ENCODE measurements around the gene GPC1. TPM values are rescaled to one million over a fixed set of nuclear protein-coding genes. Genes with fewer than 3 reads are reported as not detected.

The GPC1 gene
- total RNA-seq, 1 donor from 2014 or later, result 187 TPM

GRCh38 chr2:240460781-240461431 lies 25.4 kb downstream of the GPC1 start:
- Histone ChIP-seq H3K9me3 (replicated peaks) (no peaks in the 10 kb centered on the region), H3K36me3 (peaks cover 25% of the 10 kb centered on the region), H3K27me3 (ENCODE audit: low read depth) (peaks cover 28% of the 10 kb centered on the region), H3K4me1 (peaks cover 26% of the 10 kb centered on the region), H3K4me3 (no peak overlapping the region), H3K27ac (replicated peaks) (no peak overlapping the region)
- DNase-seq, result peak; percentile 10
- no peak for TF ChIP-seq CTCF (IDR thresholded peaks at IDR 0.05; ENCODE audit: borderline replicate concordance)
- intact Hi-C loops (cut with micrococcal nuclease), result no loop called here

- no peak overlapping the region for H3K4me3 ChIP-seq
- intact Hi-C loops (cut with micrococcal nuclease), result no loop called here
- H3K27me3 ChIP-seq (ENCODE audit: low read depth), result peaks cover 22% of the 10 kb centered on the region
- peak; percentile 7 for DNase-seq
- TF ChIP-seq CTCF (IDR thresholded peaks at IDR 0.05; ENCODE audit: borderline replicate concordance), result no peak
- peaks cover 25% of the 10 kb centered on the region for H3K36me3 ChIP-seq
- H3K4me1 ChIP-seq, result peaks cover 26% of the 10 kb centered on the region
- H3K27ac ChIP-seq (replicated peaks), result no peak overlapping the region
- H3K9me3 ChIP-seq (replicated peaks), result no peaks in the 10 kb centered on the region
Measured at GRCh38 chr2:240461471-240462072, 26.1 kb downstream of the GPC1 start.

GRCh38 chr2:240462073-240462706 lies 26.7 kb downstream of the GPC1 start:
- H3K36me3 ChIP-seq, result peaks cover 25% of the 10 kb centered on the region

GRCh38 chr2:240462707-240463273 lies 27.3 kb downstream of the GPC1 start:
- Histone ChIP-seq H3K27me3 (ENCODE audit: low read depth) (peaks cover 10% of the 10 kb centered on the region), H3K36me3 (peaks cover 25% of the 10 kb centered on the region), H3K4me1 (peaks cover 20% of the 10 kb centered on the region), H3K4me3 (no peak overlapping the region), H3K27ac (replicated peaks) (no peak overlapping the region), H3K9me3 (replicated peaks) (no peaks in the 10 kb centered on the region)
- intact Hi-C loops (cut with micrococcal nuclease), result no loop called here
- no peak for DNase-seq
- no peak for TF ChIP-seq CTCF (IDR thresholded peaks at IDR 0.05; ENCODE audit: borderline replicate concordance)

More at GRCh38 chr2:240462073-240462706, 26.7 kb downstream of the GPC1 start:
- Histone ChIP-seq H3K9me3 (replicated peaks) (no peaks in the 10 kb centered on the region), H3K27me3 (ENCODE audit: low read depth) (peaks cover 16% of the 10 kb centered on the region), H3K27ac (replicated peaks) (no peak overlapping the region), H3K4me3 (no peak overlapping the region), H3K4me1 (peaks cover 26% of the 10 kb centered on the region)
- TF ChIP-seq CTCF (IDR thresholded peaks at IDR 0.05; ENCODE audit: borderline replicate concordance), result no peak
- intact Hi-C loops (cut with micrococcal nuclease), result no loop called here
- DNase-seq, result no peak

- H3K4me1 ChIP-seq, result peaks cover 20% of the 10 kb centered on the region
- H3K27ac ChIP-seq (replicated peaks), result no peak overlapping the region
- H3K4me3 ChIP-seq, result no peak overlapping the region
- TF ChIP-seq CTCF (IDR thresholded peaks at IDR 0.05; ENCODE audit: borderline replicate concordance), result no peak
- peaks cover 25% of the 10 kb centered on the region for H3K36me3 ChIP-seq
- DNase-seq, result peak; percentile 13
- H3K27me3 ChIP-seq (ENCODE audit: low read depth), result peaks cover 7% of the 10 kb centered on the region
- no peaks in the 10 kb centered on the region for H3K9me3 ChIP-seq (replicated peaks)
- intact Hi-C loops (cut with micrococcal nuclease), result no loop called here
Measured at GRCh38 chr2:240463274-240463865, 27.9 kb downstream of the GPC1 start.

All from left ventricle myocardium inferior (tissue), 1 donor.